Stimulated activated naive CD8-positive, alpha-beta T cell treated with anti-CD3 and anti-CD28 coated beads, Interleukin-15, amount 100 ng/mL, for 72 hours (primary cell): ENCODE data around the gene EYA4.
"Not testable (repeated sequence)": the region's sequence is repeated elsewhere in the genome, so short reads cannot be mapped to it uniquely, and the experiment has no call there.

Experiments used
- ATAC-seq: fragments of 150-1000 bp; cut with Tn5 transposase; 2 replicates; pipeline ENCODE4 v1.10.0; 2021; ENCODE audit warnings: mild to moderate bottlenecking, moderate library complexity
- DNase-seq, 2 donors: peaks; one replicate each; pipeline ENCODE4 v3.0.0; 2021 to 2022
- H3K27ac Mint-ChIP-seq, 2 donors: one replicate each; pipeline ENCODE4 v1.8.0; 2022; ENCODE audit warnings: mild to moderate bottlenecking in 2 of 2, mixed read lengths in 2 of 2, moderate library complexity in 2 of 2
- H3K27me3 Mint-ChIP-seq: one replicate; pipeline ENCODE4 v1.8.0; 2022; ENCODE audit warnings: mixed read lengths
- H3K4me1 Mint-ChIP-seq: one replicate; pipeline ENCODE4 v1.8.0; 2022; ENCODE audit warnings: mild to moderate bottlenecking, mixed read lengths
- H3K4me3 Mint-ChIP-seq, 2 donors: one replicate each; pipeline ENCODE4 v1.8.0; 2022; ENCODE audit warnings: mild to moderate bottlenecking in 2 of 2, mixed read lengths in 2 of 2, moderate library complexity in 1 of 2
- H3K9me3 Mint-ChIP-seq, 2 donors: one replicate each; pipeline ENCODE4 v1.8.0; 2022; ENCODE audit warnings: mixed read lengths in 2 of 2

Gene EYA4

GRCh38 chr6:133549371-133549801 is 308.2 kb downstream of the EYA4 start:
- no peaks in the 10 kb centered on the region for H3K4me1 Mint-ChIP-seq
- H3K9me3 Mint-ChIP-seq, result no peaks in the 10 kb centered on the region
- peaks cover 9% of the 10 kb centered on the region for H3K27me3 Mint-ChIP-seq
- no peak for ATAC-seq
- no peak for DNase-seq
- no peak overlapping the region for H3K4me3 Mint-ChIP-seq
- H3K27ac Mint-ChIP-seq, result no peak overlapping the region

DNA sequence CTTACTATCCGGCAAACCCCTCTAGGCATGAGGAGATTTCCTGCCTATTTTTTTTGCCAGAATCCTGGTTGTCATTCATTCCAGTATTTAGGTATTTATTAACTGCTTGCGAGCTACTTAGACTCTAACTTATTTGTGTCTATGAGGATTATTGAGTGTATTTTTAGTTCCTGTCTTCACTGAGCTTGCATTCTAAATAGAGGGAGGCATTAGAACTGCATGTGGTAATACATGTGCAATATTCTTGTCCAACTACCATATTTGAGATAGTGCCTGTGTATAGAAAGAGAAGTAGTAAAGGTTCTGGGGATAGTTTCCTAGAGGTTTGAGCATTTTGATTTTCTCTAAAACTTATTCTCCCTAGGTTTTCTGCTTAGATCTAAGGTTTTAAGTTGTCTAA is 308.9 kb downstream of the EYA4 start:
- Mint-ChIP-seq H3K27ac (no peak overlapping the region), H3K4me3 (no peak overlapping the region), H3K4me1 (no peaks in the 10 kb centered on the region), H3K27me3 (peaks cover 9% of the 10 kb centered on the region), H3K9me3 (no peaks in the 10 kb centered on the region)
- no peak for DNase-seq
- ATAC-seq, result no peak

DNA sequence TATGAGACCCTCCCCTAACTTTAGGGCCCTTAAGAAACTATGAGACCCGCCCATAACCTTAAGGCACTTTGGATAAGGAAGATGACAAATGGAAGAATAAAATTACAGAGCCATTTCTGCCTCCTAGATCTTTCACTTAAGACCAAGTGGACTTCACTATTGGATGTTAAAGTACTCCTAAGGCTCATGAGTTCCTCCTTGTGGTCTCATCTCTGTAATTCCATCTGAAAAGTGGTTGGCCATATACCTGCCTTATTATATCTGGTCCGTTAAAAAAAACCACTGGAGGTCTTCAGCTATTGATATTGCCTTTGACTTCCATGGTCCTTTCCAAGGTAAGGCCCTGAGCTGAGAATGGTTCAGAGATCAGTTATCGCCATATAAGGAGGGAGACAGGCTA is 310.3 kb downstream of the EYA4 start:
- DNase-seq (no peak), ATAC-seq (no peak)
- no peak overlapping the region for H3K4me3 Mint-ChIP-seq
- H3K4me1 Mint-ChIP-seq, result no peaks in the 10 kb centered on the region
- no peaks in the 10 kb centered on the region for H3K9me3 Mint-ChIP-seq
- no peak overlapping the region for H3K27ac Mint-ChIP-seq
- H3K27me3 Mint-ChIP-seq, result peaks cover 9% of the 10 kb centered on the region

- H3K4me1 Mint-ChIP-seq, result no peaks in the 10 kb centered on the region
- H3K27ac Mint-ChIP-seq, result no peak overlapping the region
- H3K9me3 Mint-ChIP-seq, result no peaks in the 10 kb centered on the region
- H3K27me3 Mint-ChIP-seq, result peaks cover 9% of the 10 kb centered on the region
- ATAC-seq (no peak), DNase-seq (no peak)
- no peak overlapping the region for H3K4me3 Mint-ChIP-seq
These were observed 310.7 kb downstream of the EYA4 start for GRCh38 chr6:133551847-133552341.

- Mint-ChIP-seq H3K27ac (no peak overlapping the region), H3K4me3 (no peak overlapping the region), H3K27me3 (peaks cover 9% of the 10 kb centered on the region), H3K4me1 (no peaks in the 10 kb centered on the region), H3K9me3 (no peaks in the 10 kb centered on the region)
- peak; percentile 70 for ATAC-seq
- peak in 1 of 2 donors; percentile 11 for DNase-seq
These were observed 312.5 kb downstream of the EYA4 start for GRCh38 chr6:133553652-133554051.

GRCh38 chr6:133554121-133554520 is 313.0 kb downstream of the EYA4 start:
- not testable (repeated sequence) for ATAC-seq, H3K27me3 Mint-ChIP-seq, H3K4me3 Mint-ChIP-seq

DNA sequence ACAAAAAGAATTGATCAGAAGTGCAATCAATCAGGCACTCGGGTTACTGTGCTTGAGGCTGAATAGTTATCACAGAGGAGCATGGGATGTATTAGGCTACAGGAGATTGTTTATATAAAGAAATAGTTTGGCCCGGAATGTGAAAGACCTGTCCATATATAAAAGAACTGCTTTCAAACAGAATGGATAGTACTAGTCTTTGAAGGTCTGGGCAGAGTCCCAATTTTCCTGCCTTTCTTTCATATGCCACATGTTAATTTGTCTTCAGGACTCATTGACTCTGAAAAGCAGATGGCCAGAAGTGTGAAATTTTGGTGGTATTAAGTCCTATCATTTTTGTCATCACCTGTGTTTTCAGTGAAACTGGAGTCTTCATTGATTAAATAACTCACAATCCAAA is 314.5 kb downstream of the EYA4 start:
- ATAC-seq (no peak), DNase-seq (no peak)
- H3K27ac Mint-ChIP-seq, result no peak overlapping the region
- no peak overlapping the region for H3K4me3 Mint-ChIP-seq
- no peaks in the 10 kb centered on the region for H3K4me1 Mint-ChIP-seq
- H3K27me3 Mint-ChIP-seq, result peaks cover 9% of the 10 kb centered on the region
- peaks cover 7 to 8% of the 10 kb centered on the region in 2 donors for H3K9me3 Mint-ChIP-seq

More at GRCh38 chr6:133554121-133554520, 313.0 kb downstream of the EYA4 start:
- DNase-seq, H3K27ac Mint-ChIP-seq, H3K9me3 Mint-ChIP-seq, H3K4me1 Mint-ChIP-seq: not testable (repeated sequence)

GRCh38 chr6:133559926-133560325 is 318.8 kb downstream of the EYA4 start:
- H3K27ac Mint-ChIP-seq, result no peak overlapping the region
- H3K4me1 Mint-ChIP-seq, result no peaks in the 10 kb centered on the region
- no peaks in the 10 kb centered on the region for H3K27me3 Mint-ChIP-seq
- H3K4me3 Mint-ChIP-seq, result no peak overlapping the region
- ATAC-seq (no peak), DNase-seq (no peak)
- H3K9me3 Mint-ChIP-seq, result peaks cover 7 to 13% of the 10 kb centered on the region in 2 donors

- Mint-ChIP-seq H3K27ac (no peak overlapping the region), H3K4me1 (peaks cover 4% of the 10 kb centered on the region), H3K27me3 (peaks cover 23% of the 10 kb centered on the region), H3K4me3 (no peak overlapping the region), H3K9me3 (no peaks in the 10 kb centered on the region)
- no peak for DNase-seq
- no peak for ATAC-seq
These were observed 326.5 kb downstream of the EYA4 start for GRCh38 chr6:133567636-133568035.

- Mint-ChIP-seq H3K27ac (no peak overlapping the region), H3K4me3 (peak overlapping the region; percentile 37 to 62), H3K9me3 (no peaks in the 10 kb centered on the region), H3K4me1 (peaks cover 4% of the 10 kb centered on the region), H3K27me3 (peaks cover 23% of the 10 kb centered on the region)
- peak in 1 of 2 donors; percentile 10 for DNase-seq
- peak; percentile 80 for ATAC-seq
These were observed 328.1 kb downstream of the EYA4 start for GRCh38 chr6:133568970-133569889.

- H3K4me1 Mint-ChIP-seq, result peaks cover 4% of the 10 kb centered on the region
- H3K4me3 Mint-ChIP-seq, result no peak overlapping the region
- peaks cover 23% of the 10 kb centered on the region for H3K27me3 Mint-ChIP-seq
- ATAC-seq, result no peak
- H3K27ac Mint-ChIP-seq, result no peak overlapping the region
- DNase-seq, result no peak
- H3K9me3 Mint-ChIP-seq, result no peaks in the 10 kb centered on the region
These were observed 330.5 kb downstream of the EYA4 start for GRCh38 chr6:133571681-133572080.

GRCh38 chr6:133577851-133578250 is 336.7 kb downstream of the EYA4 start:
- no peak overlapping the region for H3K4me3 Mint-ChIP-seq
- no peaks in the 10 kb centered on the region for H3K4me1 Mint-ChIP-seq
- no peak for ATAC-seq
- no peaks in the 10 kb centered on the region for H3K27me3 Mint-ChIP-seq
- no peak for DNase-seq
- H3K27ac Mint-ChIP-seq, result no peak overlapping the region
- peaks cover 0 to 7% of the 10 kb centered on the region in 2 donors for H3K9me3 Mint-ChIP-seq
